Limb (tissue), 2 donors: ENCODE data around the gene PCDHGB3.

Experiments used
- DNase-seq, 2 donors: peaks; one replicate each; pipeline ENCODE4 v3.0.0-alpha.2; 2016; ENCODE audit errors: extremely low spot score in 2 of 2

PCDHGB3 gene

DNA sequence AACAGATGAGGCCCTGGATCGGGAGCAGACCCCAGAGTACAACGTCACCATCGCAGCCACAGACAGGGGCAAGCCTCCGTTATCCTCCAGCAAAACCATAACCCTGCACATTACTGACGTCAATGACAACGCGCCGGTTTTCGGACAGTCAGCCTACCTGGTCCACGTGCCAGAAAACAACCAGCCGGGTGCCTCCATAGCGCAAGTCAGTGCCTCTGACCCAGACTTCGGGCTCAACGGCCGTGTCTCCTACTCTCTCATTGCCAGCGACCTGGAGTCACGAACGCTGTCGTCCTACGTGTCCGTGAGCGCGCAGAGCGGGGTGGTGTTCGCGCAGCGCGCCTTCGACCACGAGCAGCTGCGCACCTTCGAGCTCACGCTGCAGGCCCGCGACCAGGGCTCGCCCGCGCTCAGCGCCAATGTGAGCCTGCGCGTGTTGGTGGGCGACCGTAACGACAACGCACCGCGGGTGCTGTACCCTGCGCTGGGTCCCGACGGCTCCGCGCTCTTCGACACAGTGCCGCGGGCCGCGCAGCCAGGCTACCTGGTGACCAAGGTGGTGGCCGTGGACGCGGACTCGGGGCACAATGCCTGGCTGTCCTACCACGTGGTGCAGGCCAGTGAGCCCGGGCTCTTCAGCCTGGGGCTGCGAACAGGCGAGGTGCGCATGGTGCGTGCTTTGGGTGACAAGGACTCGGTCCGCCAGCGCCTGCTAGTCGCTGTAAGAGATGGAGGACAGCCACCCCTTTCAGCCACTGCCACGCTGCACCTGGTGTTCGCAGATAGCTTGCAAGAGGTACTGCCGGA is 49.2 kb downstream of the PCDHGB3 start:
- DNase-seq, result no peak

DNA sequence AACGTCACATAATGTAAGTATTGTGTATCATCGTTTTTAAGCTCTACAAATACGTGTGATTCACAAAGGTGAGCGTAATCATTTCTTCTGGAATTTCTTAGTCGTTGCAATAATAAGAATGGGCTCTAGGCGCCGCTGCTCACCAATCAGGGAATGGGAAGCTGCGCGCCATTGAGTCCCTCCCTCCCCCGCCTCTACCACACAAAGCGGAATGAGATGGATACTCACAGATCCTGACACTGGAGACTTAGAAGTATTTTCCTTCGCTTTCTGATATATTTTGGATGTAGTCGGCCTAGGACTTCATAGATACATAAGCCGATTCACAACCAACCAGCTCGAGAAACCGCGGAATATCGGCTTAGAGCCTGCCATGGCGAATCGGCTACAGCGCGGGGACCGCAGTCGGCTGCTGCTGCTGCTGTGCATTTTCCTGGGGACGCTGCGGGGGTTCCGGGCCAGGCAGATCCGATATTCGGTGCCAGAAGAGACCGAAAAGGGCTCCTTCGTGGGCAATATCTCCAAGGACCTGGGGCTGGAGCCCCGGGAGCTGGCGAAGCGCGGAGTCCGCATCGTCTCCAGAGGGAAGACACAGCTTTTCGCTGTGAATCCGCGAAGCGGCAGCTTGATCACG is 50.9 kb downstream of the PCDHGB3 start, which contains the start of gene PCDHGA11:
PCDHGA11 (plus strand) TSS at position 197 of the 634 bp plus-strand sequence; CDS start at position 374, 177 bp downstream.
- no peak for DNase-seq

DNA sequence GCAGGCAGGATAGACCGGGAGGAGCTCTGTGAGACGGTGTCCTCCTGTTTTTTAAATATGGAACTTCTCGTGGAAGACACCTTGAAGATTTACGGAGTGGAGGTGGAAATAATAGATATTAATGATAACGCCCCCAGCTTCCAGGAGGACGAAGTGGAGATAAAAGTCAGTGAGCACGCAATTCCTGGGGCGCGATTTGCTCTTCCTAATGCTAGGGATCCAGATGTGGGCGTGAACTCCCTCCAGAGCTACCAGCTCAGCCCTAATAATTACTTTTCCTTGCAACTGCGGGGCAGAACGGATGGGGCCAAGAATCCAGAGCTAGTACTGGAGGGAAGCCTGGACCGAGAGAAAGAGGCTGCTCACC is 51.4 kb downstream of the PCDHGB3 start:
- no peak for DNase-seq
